CD14-positive monocyte (primary cell): ENCODE measurements around the gene ZNF565. TPM values are rescaled to one million over a fixed set of nuclear protein-coding genes. Genes with fewer than 3 reads are reported as not detected.

ENCODE experiments used
- DNase-seq, 3 donors: peaks; one replicate each; pipeline ENCODE4 v3.0.0-alpha.2; 2011 to 2022
- H2AFZ ChIP-seq: 2 replicates; pipeline ENCODE4 v1.6.0; 2012; ENCODE audit warnings: mild to moderate bottlenecking, low read depth, low read length, inconsistent platforms; ENCODE audit not compliant: insufficient read depth, poor library complexity, severe bottlenecking
- H3K27ac ChIP-seq, 2 donors: 1 replicate in 1 of 2; 2 replicates in 1 of 2; pipeline ENCODE4 v1.5.1; 2012 to 2013; ENCODE audit warnings: low read length in 2 of 2, control low read depth in 1 of 2, inconsistent platforms in 1 of 2, low read depth in 1 of 2, mild to moderate bottlenecking in 1 of 2
- H3K27me3 ChIP-seq, 2 donors: one replicate each; pipeline versions ENCODE4 v1.6.0 to v1.6.1; 2011 to 2013; ENCODE audit warnings: low read length in 2 of 2; ENCODE audit not compliant: control insufficient read depth in 2 of 2, insufficient read depth in 2 of 2
- H3K36me3 ChIP-seq, 2 donors: replicated peaks in 1 of 2; 1 replicate in 1 of 2; 2 replicates in 1 of 2; pipeline versions ENCODE4 v1.5.1 to v1.6.1; 2012 to 2013; ENCODE audit warnings: low read length in 2 of 2, control low read depth in 1 of 2, inconsistent platforms in 1 of 2, mild to moderate bottlenecking in 1 of 2; ENCODE audit not compliant: insufficient read depth in 2 of 2, control insufficient read depth in 1 of 2
- H3K4me1 ChIP-seq, 2 donors: 1 replicate in 1 of 2; 2 replicates in 1 of 2; pipeline versions ENCODE4 v1.5.1 to v1.6.1; 2012 to 2013; ENCODE audit warnings: low read length in 2 of 2, control low read depth in 1 of 2, inconsistent platforms in 1 of 2, mild to moderate bottlenecking in 1 of 2, moderate library complexity in 1 of 2; ENCODE audit not compliant: insufficient read depth in 2 of 2, control insufficient read depth in 1 of 2
- H3K4me2 ChIP-seq: replicated peaks from 2 replicates; pipeline ENCODE3; 2012; ENCODE audit warnings: low read length, moderate library complexity, mild to moderate bottlenecking; ENCODE audit not compliant: poor library complexity, severe bottlenecking; ENCODE audit errors: extremely low read depth
- H3K4me3 ChIP-seq, 3 experiments: fragments of 200-600 bp in 1 of 3; sonication (generic) in 1 of 3; replicated peaks in 1 of 3; 1 replicate in 2 of 3; 2 replicates in 1 of 3; pipeline ENCODE4 v1.5.1; 2011 to 2013; ENCODE audit warnings: low read length in 3 of 3, mild to moderate bottlenecking in 3 of 3, control low read depth in 2 of 3, low read depth in 2 of 3, inconsistent platforms in 1 of 3, moderate library complexity in 1 of 3
- H3K79me2 ChIP-seq: 2 replicates; pipeline ENCODE4 v1.6.0; 2012; ENCODE audit warnings: mild to moderate bottlenecking, control low read depth, inconsistent platforms, low read length, moderate library complexity; ENCODE audit not compliant: insufficient read depth
- H3K9ac ChIP-seq: 2 replicates; pipeline ENCODE4 v1.6.0; 2017; ENCODE audit warnings: low read length, mild to moderate bottlenecking; ENCODE audit not compliant: insufficient read depth, poor library complexity, severe bottlenecking
- H3K9me3 ChIP-seq, 2 donors: replicated peaks in 1 of 2; 1 replicate in 1 of 2; 2 replicates in 1 of 2; pipeline versions ENCODE4 v1.5.1 to v1.6.1; 2012 to 2013; ENCODE audit warnings: low read length in 2 of 2, control low read depth in 1 of 2; ENCODE audit not compliant: control insufficient read depth in 1 of 2, insufficient read depth in 1 of 2
- H4K20me1 ChIP-seq: 2 replicates; pipeline ENCODE4 v1.6.0; 2012; ENCODE audit warnings: mild to moderate bottlenecking, low read length, control low read depth, moderate library complexity; ENCODE audit not compliant: insufficient read depth
- H3K27ac Mint-ChIP-seq, 7 donors: one replicate each; pipeline ENCODE4 v1.8.0; 2020; ENCODE audit warnings: mild to moderate bottlenecking in 7 of 7, mixed read lengths in 7 of 7, moderate library complexity in 6 of 7, inconsistent platforms in 2 of 7
- H3K27me3 Mint-ChIP-seq, 3 donors: one replicate each; pipeline ENCODE4 v1.8.0; 2021 to 2022; ENCODE audit warnings: low read depth in 3 of 3, mild to moderate bottlenecking in 3 of 3, mixed read lengths in 3 of 3, moderate library complexity in 3 of 3, inconsistent platforms in 1 of 3
- H3K36me3 Mint-ChIP-seq, 2 donors: one replicate each; pipeline ENCODE4 v1.8.0; 2020; ENCODE audit warnings: mixed read lengths in 2 of 2, inconsistent platforms in 1 of 2, mild to moderate bottlenecking in 1 of 2
- H3K4me1 Mint-ChIP-seq: one replicate; pipeline ENCODE4 v1.8.0; 2020; ENCODE audit warnings: mild to moderate bottlenecking, mixed read lengths
- H3K4me3 Mint-ChIP-seq, 2 donors: one replicate each; pipeline ENCODE4 v1.8.0; 2020; ENCODE audit warnings: mild to moderate bottlenecking in 2 of 2, mixed read lengths in 2 of 2, moderate library complexity in 1 of 2
- H3K9me3 Mint-ChIP-seq, 7 donors: one replicate each; pipeline ENCODE4 v1.8.0; 2020 to 2022; ENCODE audit warnings: mixed read lengths in 7 of 7, mild to moderate bottlenecking in 6 of 7, moderate library complexity in 6 of 7, inconsistent platforms in 2 of 7
- WGBS: methylation state at CpG from one replicate; pipeline ENCODE4 v1.1.5; 2013; ENCODE audit warnings: missing lambda C conversion rate; ENCODE audit not compliant: insufficient coverage; 5-methylcytosine and 5-hydroxymethylcytosine counted together
- intact Hi-C, 2 donors: fragments of 100-400 bp; cut with micrococcal nuclease; formaldehyde crosslinking; loops; one replicate each; pipeline versions ENCODE4 v1.15.0 to v1.15.1; 2023
- polyA plus RNA-seq, 3 donors: library from polyadenylated mRNA; depleted of rRNA in 1 of 3; unstranded in 2 of 3; stranded (reverse) in 1 of 3; fragments of 300-500 nt in 2 of 3; fragments of >200 nt in 1 of 3; fragmentation: Illumina TruSeq in 2 of 3; gene quantifications; 1 replicate in 2 of 3; 2 replicates in 1 of 3; pipeline ENCODE4 v1.2.3, GENCODE V29; 2012 to 2021
- TF ChIP-seq, protein P1 (sequence below): fragments of 200-600 bp; IDR thresholded peaks from one replicate; pipeline ENCODE4 v1.8.0; 2022; ENCODE audit warnings: antibody characterized with exemption, mild to moderate bottlenecking

Gene ZNF565
- polyA plus RNA-seq, 3 donors = 1.5 to 3.5 (median 2.1) TPM

DNA sequence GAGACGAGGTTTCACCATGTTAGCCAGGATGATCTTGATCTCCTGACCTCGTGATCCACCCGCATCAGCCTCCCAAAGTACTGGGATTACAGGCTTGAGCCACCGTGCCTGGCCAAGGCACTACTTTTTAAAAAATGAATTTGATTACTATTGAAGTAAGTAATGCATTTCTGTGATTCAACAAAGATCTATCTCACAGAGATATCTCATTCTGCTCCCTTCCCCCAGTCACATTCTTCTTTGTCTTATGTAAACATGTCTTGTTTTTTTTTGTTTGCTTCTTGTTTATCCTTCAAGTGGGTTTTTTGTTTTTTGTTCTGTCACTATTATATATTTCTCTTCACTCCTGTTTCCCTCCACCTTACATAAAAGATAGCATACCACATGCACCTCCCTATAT is 7.0 kb upstream of the ZNF565 start:
- Histone ChIP-seq H2AFZ (no peak overlapping the region), H4K20me1 (no peaks in the 10 kb centered on the region), H3K9ac (no peak overlapping the region), H3K4me1 (peaks cover 0 to 10% of the 10 kb centered on the region in 2 donors), H3K9me3 (peaks cover 56 to 66% of the 10 kb centered on the region in 2 donors), H3K4me2 (no peak overlapping the region), H3K27me3 (no peaks in the 10 kb centered on the region), H3K36me3 (peaks cover 43 to 75% of the 10 kb centered on the region in 2 donors), H3K4me3 (no peak overlapping the region), H3K27ac (no peak overlapping the region), H3K79me2 (peaks cover 98% of the 10 kb centered on the region)
- no peaks in the 10 kb centered on the region for H3K27me3 Mint-ChIP-seq
- DNase-seq = no peak
- H3K27ac Mint-ChIP-seq = no peak overlapping the region
- H3K4me3 Mint-ChIP-seq = no peak overlapping the region
- WGBS = 83% methylated on average over 2 of the region's 4 CpGs
- TF ChIP-seq, protein P1, sequence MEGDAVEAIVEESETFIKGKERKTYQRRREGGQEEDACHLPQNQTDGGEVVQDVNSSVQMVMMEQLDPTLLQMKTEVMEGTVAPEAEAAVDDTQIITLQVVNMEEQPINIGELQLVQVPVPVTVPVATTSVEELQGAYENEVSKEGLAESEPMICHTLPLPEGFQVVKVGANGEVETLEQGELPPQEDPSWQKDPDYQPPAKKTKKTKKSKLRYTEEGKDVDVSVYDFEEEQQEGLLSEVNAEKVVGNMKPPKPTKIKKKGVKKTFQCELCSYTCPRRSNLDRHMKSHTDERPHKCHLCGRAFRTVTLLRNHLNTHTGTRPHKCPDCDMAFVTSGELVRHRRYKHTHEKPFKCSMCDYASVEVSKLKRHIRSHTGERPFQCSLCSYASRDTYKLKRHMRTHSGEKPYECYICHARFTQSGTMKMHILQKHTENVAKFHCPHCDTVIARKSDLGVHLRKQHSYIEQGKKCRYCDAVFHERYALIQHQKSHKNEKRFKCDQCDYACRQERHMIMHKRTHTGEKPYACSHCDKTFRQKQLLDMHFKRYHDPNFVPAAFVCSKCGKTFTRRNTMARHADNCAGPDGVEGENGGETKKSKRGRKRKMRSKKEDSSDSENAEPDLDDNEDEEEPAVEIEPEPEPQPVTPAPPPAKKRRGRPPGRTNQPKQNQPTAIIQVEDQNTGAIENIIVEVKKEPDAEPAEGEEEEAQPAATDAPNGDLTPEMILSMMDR = no peak
- H3K9me3 Mint-ChIP-seq = peaks cover 19 to 71% (median 48%) of the 10 kb centered on the region in 7 donors
- H3K4me1 Mint-ChIP-seq = peaks cover 16% of the 10 kb centered on the region
- intact Hi-C loops = no loop called here
- H3K36me3 Mint-ChIP-seq = peaks cover 55 to 85% of the 10 kb centered on the region in 2 donors

DNA sequence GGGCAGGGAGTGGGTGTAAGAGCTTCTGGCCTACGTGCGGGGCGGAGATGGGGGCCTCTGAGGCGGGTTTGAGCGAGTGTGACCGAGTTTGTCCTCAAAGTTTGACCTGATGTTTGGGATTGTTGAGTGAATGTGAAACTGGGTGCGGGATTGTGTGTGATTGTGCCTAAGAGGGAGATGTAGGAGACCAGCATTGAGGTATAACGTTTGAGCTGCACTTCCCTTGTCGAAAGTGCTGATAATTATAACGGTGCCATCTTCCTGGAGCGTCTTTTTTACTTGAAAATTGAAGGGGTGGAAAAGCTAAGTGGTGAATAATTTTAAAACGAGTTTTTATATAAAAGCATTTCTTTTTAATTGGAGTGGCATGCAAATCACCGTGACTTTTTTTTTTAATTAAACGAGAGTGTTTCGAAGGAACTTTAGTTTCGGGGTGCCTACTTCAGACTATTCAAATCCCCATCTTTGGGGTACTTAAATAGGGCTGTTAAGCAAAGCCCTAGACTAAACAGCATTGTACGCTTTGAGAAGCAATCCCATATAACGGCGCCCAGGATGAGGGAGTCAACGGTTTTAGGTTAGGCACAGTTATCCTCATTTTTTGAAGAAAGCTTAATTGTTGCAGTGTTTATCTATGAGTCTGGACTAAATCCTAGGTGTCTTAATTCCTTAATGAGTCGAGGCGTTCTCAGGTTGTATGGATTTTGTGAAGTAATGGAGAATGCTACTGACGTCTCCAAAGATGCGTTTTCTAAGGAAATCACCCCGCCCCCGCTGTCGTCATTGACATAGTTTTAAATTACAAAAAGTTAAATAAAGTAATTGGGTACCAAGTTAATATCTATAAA is 1.0 kb upstream of the ZNF565 start:
- H3K4me3 ChIP-seq = peak overlapping the region; percentile 61 to 92 (median 69)
- no peak overlapping the region for H3K4me3 Mint-ChIP-seq
- H3K9me3 ChIP-seq = peaks cover 12 to 16% of the 10 kb centered on the region in 2 donors
- peaks cover 11 to 18% of the 10 kb centered on the region in 2 donors for H3K4me1 ChIP-seq
- peaks cover 7 to 26% (median 15%) of the 10 kb centered on the region in 7 donors for H3K9me3 Mint-ChIP-seq
- peaks cover 3 to 15% of the 10 kb centered on the region in 2 donors for H3K36me3 ChIP-seq
- H3K36me3 Mint-ChIP-seq = peaks cover 17 to 32% of the 10 kb centered on the region in 2 donors
- intact Hi-C loops = loop anchor here (5.0 to 10.0 kb wide), 6 partner anchors 101 to 1541 kb away; partner anchors contain the start of genes IGFLR1 (in 1 of the 2), LIN37 (in 1 of the 2), OVOL3 (in 1 of the 2) and POLR2I (in 1 of the 2)
- no peaks in the 10 kb centered on the region for H3K27me3 Mint-ChIP-seq
- no peak overlapping the region for H3K27ac Mint-ChIP-seq
- TF ChIP-seq, protein P1 = no peak
- peaks cover 5% of the 10 kb centered on the region for H3K4me1 Mint-ChIP-seq
- no peaks in the 10 kb centered on the region for H4K20me1 ChIP-seq
- H3K27ac ChIP-seq = peak overlapping the region; percentile 72 to 95
- H3K4me2 ChIP-seq = peak overlapping the region; percentile 83
- peak overlapping the region; percentile 79 for H3K9ac ChIP-seq
- H3K79me2 ChIP-seq = peaks cover 64% of the 10 kb centered on the region
- no peaks in the 10 kb centered on the region for H3K27me3 ChIP-seq
- DNase-seq = peak in 1 of 3 donors; percentile 1
- 0% methylated on average over 14 of the region's 27 CpGs for WGBS
- H2AFZ ChIP-seq = peak overlapping the region; percentile 92
